SHP77 treated with DMSO at 0.1 percent for 48 hours (cell line): ENCODE results near the gene L3MBTL2.
"Not testable (repeated sequence)": the region's sequence is repeated elsewhere in the genome, so short reads cannot be mapped to it uniquely, and the experiment has no call there.

Experiments
- DNase-seq: peaks from one replicate; lab custom pipeline; 2025; lab: John Stamatoyannopoulos, UW

Gene L3MBTL2

DNA sequence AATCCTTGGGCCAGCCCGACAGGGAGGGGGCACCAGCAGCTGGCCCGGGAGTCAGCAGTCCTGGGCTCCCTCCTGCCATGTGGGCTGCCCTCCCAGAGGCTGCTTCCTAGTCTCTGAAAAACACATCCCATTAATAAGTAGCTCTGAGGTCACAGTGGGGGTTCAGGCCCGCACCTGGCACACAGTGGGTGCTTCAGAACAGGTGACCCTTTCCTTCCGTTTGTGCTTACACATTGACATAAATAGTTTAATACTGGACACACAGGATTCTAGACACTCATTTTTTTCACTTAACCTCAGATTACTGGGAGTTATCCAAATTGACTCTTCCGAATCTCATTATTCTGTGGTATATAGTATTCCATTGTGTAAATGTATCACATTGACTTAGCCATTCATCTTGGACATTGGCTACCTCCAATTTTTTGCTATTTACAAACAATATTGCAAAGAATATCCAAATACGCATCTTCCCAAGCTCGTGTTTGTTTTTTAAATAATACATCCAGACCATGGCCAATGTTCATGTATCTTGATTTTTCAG, 36.1 kb downstream of the L3MBTL2 start:
- no peak for DNase-seq

DNA sequence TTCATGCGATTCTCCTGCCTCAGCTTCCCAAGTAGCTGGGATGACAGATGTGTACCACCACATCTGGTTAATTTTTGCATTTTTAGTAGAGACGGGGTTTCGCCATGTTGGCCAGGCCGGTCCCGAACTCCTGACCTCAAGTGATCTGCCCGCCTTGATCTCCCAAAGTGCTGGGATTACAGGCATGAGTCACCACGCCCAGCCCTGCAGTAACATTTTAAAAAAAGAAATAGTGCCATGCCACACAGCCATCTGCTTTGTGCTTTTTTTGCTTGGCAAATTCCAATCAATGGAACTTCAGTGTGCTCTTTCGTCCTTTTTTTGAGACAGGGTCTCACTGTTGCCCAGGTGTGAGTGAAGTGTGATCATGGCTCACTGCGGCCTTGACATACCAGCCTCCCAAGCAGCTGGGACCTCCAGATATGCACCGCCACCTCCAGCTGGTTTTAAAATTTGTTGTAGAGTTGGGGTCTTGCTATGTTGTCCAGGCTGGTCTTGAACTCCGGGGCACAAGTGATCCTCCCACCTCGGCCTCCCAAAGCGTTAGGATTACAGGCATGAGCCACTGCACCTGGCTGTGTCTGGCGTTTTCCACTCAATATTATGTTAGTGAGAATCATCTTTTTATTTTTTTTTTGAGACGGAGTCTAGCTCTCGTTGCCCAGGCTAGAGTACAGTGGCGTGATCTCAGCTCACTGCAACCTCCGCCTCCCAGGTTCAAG, 37.4 kb downstream of the L3MBTL2 start:
- DNase-seq = no peak

DNA sequence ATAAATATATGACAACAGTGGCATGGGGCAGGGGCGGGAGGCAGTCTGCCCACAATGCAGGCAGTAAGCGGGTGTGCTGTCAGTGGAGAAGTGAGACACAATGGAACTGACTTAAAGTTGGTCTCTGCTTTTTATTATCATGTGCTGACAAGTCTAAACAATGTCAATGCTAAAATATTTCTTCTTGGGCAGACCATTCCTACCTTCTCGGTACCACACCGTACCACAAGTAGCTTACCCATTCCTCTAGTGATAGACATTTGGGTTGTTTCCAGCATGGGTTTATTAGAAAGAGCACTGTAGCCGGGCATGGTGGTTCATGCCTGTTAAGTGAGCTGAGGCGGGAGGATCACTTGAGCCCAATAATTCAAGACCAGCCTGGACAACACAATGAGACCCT, 38.2 kb downstream of the L3MBTL2 start:
- DNase-seq = no peak

DNA sequence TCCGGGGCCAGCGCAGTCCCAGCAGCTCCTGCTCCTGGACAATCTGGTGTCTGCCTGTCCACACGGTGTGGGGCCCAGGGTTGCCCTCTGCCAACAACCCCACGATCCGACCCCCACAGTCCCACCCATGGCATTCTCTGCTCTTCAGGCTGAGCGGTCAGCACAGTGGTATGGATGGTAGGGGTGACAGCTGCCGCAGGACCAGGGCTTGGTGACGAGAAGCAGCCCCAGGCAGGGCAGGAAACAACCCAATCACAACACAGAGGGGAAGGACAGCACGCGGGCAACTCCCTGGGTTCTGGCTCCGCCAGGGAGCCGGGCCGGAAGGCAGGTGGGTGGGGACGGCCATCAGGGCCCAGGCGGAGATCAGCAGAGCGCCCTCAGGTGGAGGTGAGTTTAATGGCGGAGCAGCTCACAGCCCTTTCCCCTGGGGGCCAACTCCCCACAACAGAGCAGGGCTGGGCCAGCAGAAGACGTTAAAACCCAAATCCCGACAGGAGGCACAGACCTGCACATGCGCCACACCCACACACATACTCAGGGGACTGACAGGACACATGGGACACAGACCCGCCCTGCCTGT, 40.9 kb downstream of the L3MBTL2 start:
- DNase-seq = no peak

DNA sequence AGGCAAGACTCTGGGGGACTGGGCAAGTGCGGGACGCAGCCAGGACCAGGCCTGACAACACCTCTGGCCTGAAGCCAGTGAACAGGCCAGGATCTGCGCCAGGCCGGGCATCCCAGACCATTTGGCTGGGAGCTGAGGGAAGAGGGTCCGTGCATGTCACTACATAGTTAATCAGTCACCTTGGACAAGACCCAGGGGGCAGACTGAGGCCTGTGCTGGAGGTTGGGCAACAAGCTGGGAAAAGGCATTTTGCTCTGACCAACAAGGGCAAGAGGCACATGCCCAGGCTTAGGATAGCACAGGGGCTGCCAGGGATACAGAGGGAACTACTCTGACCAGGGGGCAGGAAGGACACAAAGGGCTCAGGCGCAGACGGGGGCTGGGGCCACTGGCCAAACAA, 42.6 kb downstream of the L3MBTL2 start:
- no peak for DNase-seq

DNA sequence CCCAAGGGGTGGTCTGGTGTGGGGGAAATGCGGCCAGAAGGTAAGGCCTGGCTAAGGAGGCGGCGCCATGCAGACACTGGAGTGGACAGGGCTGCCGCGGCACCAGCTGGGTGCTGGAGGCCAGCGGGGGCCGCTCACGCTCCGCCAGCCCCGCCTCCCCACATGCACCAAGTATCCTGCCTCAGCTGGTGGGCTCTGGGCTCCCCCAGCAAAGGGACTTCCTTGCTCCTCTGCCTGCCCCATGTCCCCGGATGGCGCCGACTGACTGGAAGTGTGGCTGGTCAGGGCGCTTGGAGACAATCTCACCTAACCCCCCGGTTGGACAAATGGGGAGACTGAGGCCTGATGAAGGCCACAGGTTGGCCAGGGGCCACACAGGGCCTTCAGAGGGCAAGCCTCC, 43.2 kb downstream of the L3MBTL2 start:
- no peak for DNase-seq

DNA sequence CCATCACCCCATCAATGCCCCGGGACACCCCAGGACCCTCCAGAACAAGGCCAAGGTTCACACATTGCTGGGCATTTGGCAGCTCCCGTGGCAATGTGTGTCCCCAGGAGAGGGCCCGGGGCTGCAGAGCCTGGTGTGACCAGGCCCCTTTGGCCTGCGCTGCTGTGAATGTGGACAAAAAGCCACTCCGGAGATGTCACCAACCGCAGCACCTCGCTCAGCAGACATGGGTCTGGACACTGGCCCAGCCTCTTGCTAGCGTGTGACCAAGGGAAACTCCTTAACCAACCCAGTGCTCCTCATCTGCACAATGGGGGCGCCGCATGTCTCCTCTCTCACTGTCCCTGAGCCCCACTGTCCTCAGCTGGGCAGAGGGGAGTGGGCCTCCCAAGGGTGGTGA, 43.6 kb downstream of the L3MBTL2 start:
- DNase-seq = no peak

DNA sequence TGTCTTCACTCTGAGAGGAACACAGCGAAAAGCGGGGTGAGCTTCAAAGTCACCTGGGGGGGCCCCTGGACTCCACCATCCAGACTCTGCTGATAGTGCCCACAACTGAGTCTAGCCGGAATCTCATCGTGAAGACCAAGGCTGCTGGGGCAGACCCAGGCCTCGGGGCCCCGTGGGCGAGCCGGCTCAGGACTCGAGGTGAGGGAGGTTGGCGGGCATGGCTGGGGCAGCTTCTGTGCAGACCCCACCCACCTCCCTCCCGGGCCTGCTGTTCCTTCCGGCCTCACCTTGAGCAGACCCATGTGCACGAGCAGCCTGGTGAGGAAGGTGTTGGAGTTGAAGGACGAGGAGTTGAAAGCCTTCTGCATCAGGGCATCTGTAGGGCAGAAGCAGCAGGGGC, 44.3 kb downstream of the L3MBTL2 start:
- DNase-seq = no peak

DNA sequence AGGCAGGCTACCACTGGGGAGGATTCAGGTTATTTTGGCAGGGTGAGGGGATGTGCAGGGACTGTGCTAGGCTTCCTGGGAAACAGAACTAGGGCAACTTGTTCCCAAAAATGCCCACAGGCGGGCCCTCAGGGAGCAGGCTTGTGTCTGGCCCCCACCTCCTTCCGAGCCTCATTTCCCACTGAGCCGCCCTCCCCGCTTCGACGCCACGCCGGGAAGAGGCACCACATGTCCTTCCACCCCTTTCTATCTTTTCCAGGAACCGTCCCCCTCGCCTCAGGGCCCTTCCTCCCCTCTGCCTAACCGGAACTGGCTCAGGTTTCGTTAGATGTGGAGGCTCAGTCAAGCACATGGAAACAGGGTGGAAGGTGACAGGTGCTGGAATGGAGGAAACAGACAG, 45.0 kb downstream of the L3MBTL2 start:
- no peak for DNase-seq

DNA sequence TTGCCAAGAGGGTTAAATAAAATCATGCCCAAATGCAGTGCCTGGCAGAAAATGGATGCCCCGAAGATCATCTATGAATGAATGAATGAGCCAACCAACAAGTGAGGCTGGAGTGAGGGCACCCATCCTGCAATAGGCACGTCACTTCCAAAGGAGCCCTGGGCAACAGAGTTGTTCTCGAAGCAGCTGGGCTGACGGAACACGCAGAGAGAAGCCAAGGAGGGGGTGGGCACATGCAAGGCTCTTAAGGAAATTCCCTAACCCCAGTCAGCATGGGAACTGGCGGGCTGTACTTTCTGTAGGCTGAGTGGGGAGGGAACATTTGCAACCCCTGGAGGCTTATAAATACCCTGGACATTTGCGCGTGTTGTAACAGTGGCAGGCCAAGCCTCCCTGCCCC, 47.3 kb downstream of the L3MBTL2 start:
- no peak for DNase-seq

DNA sequence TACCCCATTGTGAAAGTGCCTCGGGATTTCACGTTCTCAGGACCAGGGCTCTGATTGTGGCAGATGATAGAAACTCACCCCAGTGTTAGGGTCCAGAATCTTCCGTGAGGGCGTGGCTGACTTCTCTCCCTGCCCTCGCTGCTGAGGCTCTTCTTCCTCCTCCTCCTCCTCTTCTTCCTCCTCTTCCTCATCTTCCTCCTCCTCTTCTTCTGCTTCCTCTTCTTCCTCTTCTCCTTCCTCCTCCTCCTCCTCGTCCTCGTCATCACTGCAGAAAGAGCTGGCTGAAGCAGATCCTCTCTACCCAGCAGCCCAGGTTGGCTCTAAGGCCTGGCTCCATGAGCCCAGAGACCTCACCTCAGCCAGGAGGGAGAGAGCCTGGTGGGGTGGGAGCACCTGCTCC, 49.1 kb downstream of the L3MBTL2 start:
- no peak for DNase-seq

DNA sequence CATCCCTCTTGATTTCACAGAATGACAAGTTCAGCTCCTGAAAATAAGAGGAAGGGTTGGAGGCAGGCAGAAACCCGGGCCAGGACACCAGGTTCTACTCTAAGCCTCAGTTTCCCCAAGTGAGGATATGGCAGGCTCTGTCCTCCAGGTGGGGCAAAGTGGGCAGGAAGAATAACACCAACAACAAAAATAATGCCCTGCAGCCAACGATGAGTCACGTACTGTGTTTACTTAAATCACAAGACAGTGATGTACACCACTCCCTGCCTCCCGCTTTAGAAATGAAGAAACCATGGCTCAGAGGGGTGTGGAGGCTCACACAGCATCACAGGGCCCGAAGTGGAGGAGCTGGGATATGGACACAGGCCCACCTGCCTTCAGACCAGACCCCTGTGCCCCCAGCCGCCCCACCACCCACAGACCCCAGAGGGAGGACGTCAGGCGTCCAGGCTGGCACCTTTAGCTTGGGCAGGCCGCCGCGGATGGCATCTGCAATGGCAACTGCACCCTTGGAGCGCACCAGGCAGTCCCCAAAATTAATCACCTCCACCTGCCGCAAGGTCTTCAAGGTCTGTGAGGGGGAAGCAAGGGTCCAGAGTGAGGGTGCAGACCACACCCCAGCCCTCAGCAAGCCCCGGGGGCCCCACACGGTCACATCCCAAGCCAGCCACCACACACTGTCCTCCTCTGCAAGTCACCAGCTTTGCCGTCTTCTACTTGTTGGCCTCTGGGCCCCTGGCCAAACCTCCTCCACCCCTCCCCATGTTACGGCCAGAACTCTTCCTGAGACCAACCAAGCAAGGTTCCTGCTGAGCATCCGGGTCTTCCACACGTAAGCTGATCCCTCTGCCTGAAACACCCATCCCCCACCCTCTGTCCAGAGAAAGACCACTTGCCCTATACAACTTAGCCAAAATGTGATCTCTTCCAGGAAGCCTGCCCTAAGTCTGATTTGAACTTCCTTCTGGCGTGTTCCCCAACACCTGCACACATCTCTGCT, 51.4 kb downstream of the L3MBTL2 start:
- no peak for DNase-seq

DNA sequence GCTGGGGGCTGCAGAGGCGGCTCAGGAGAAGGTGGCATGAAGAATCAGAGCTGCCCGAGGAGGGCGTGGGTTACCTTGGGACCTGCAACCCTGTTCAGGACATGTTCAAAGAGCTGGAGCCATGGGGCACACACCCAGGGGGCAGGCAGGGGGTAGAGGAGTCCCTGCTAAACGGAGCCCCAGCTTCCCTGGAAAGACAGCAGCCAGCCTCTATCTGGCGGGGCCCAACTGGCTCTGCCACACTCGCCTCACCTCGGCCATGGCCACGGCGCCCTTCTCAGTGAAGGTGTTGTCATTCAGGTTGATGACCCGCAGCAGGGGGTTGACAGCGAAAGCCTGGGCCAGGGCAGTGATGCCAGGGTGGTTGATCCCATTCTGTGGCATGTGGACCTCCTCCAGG, 52.6 kb downstream of the L3MBTL2 start:
- DNase-seq = no peak

DNA sequence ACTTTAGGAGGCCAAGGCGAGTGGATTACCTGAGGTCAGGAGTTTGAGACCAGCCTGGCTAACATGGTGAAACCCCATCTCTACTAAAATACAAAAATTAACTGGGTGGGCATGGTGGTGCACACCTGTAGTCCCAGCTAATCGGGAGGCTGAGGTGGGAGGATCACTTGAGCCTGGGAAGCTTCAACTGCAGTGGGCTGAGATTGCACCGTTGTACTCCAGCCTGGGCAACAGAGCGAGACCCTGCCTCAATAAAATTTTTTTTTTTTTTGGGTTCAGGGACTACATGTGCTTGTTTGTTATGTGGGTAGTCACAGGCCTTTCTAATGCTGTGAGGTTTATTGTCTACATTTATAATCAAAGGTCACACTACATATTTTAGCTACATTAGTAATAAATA, 54.6 kb downstream of the L3MBTL2 start:
- not testable (repeated sequence) for DNase-seq

DNA sequence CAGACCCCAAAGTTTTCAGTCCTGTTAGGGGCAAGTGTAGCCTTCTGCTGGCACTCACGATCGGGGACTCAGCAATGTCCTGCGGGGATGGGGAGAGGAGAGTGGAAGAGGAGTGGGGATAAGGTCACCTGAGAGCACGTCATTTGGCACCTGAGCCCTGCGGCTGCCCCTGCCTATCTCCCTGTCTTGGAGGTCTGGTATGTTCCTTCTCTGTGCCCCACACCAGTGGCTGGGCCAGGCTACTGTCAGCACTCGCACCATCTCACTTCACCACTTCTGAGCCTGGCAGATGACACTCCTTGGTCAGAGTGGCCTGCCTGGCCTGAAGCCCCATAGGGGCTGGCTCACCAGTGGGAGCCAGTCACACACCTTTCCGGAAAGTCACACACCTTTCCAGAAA, 55.8 kb downstream of the L3MBTL2 start:
- no peak for DNase-seq

DNA sequence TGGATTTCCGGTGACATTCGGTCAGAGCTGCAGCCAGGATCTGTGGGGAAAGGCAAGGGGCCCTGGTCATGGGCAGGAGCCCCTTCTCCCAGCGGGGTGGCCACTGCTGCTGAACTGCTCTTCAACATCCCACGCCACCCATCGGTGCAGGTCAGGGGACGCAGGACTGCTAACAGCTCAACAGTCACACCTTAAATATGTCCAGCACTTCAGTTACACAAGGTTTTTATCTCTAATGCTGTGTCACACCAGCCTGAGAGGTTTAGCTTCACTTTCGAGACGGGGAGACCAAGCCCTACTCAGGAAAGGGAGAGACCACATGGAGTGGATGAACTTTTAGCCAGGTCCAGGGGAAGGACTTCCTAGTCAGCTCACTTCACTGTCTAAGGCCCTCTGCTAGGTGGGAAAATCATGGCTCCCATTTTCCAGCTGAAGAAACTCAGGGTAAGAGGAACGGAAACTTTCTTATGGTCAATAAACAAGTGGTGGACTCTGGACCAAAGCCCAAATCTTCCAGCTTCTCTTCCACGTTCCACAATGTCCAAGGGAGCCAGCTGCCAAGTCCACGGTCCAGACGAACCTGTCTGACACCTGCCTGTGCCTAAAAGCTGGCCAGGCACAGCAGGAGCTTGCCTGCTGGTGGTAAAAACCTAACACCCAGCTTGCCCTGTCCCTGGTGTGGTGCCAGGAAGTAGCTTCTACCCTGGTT, 56.6 kb downstream of the L3MBTL2 start:
- no peak for DNase-seq

DNA sequence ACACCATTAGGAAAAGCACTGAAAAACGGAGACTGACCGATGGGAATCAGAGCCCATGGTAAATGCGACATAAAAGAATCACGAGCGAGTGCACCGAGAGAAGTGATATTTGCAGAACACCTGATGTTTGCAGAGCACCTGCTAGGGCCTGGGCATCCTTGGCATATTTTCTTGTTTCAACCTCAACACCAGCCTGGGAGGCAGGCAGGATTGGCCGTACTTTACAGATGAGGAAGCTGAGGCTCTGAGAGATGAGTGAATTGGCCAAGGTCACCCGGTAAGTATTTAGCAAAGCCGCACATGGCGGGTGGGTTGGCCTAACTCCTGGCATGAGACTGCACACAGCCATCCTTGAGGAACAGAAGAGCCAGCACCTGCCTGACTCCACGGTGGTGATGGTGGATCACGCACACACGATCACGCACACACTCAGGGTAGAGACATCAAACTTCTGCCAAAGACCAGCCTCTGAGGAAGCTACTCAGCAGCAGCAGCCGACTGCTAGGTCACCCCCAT, 57.2 kb downstream of the L3MBTL2 start:
- DNase-seq = no peak

DNA sequence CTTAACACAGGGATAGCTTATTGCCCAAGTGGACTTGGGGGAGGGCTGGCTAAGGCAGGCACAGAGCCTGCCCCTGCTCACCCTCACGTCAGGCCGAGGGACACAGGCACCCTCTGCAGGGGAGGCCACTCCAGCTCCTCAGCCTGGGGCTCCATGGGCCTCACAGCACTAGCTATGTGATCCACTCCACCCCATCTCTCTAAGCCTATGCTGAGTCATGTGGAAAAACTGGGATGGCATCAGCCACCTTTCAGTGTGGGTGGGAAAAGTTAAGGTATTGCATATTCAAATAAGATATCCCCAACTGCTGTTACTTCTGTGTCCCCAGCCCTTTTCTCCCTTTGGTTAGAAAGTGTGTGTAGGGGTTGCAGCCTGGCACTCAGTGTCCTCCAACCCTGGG, 58.6 kb downstream of the L3MBTL2 start:
- no peak for DNase-seq

DNA sequence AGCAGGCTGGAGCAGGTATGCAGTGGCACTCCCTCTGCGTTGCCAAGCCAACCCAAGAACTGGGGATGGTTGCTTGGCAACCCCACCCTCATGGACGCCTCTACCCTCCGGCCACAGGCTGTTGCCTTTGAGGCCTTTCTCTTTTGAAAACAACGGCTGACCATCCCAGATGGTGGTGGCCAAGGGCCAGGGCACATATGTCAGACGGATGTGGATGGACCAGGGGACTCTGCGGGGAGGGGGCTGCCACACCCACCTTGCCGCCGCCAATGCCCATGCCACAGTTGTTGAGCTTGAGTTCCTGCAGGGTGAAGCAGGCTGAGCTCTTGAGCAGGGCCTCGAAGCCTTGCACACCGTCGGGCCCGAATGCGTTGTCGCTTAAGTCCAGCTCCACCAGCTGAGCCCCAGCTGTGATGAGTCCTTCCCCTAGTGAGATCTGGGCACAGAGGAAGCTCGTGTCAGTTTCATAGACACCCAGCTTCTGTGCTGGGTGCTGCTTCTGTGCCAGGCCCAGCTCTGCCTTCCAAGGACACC, 59.4 kb downstream of the L3MBTL2 start:
- no peak for DNase-seq

DNA sequence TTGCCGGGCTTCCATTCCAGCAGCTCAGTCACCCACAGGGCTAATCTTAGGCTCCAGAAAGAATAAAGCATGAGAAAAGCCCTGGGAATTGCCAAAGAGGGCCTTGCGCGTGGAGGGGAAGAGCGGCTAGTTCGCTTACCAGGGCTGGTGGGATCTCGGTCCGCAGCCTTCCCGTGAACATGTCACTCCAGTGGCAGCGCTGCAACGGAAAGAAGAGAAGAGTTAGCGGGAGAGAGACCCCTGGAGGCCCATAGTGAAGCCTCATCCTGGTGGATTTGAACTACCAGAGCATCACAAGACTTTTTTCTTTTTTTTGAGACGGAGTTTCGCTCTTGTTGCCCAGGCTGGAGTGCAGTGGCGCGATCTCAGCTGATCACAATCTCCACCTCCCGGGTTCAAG, 62.8 kb downstream of the L3MBTL2 start:
- no peak for DNase-seq

DNA sequence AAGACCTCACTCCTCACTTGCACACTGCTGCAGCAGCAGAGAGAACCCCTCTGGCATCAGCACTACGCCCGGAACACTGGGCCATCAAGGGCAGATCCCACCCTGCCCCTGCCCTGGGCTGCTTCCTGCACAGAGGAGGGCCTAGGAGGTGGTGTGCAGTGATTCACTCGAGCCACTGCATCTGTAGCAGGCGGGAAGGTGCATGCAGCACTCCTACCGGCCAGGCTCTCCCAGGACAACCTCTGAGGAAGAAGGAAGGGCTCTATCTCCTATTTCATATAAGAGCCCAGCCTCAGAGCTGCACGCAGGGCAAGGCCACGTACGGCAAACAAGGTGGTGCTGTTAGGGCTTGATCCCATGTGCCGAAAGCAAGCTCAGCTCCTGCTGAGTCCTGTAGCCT, 66.7 kb downstream of the L3MBTL2 start:
- no peak for DNase-seq

DNA sequence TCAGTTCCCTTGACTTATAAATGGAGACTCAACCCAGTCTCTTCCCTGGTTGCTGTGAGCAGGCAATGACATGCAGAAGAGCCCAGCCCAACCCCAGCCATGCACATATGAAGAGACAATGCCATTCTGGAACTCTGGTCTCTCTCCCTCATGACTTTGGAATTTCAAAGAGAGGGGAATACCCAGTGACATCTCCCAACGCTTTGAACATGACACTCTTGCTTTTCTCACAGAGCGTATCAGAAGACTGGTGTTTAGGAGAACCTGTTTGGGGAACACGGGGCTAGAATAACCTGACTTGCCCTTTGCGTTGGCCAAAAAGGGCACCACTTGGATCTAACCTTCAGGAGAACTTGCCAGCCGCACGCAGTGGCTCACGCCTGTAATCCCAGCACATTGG, 68.0 kb downstream of the L3MBTL2 start:
- no peak for DNase-seq
